Measurements from ENCODE around the gene FRMD4A.

DNA sequence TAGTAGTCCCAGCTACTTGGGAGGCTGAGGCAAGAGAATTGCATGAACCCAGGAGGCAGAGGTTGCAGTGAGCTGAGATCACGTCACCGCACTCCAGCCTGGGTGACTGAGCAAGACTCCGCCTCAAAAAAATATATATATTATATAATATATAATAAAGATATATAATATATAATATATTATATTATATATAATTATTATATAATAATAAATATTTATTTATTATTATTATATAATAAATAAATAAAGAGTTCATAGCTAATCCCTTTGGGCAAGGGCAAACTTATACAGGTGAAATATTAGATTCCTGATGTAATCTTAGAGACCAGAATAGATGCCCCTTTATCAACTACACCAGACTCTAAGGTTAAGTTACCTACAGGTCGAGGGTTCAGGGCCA is 558.7 kb downstream of the FRMD4A start:
- no peak for TF ChIP-seq CTCF (IDR thresholded peaks at IDR 0.05)
- no peak for TF ChIP-seq POLR2A (IDR thresholded peaks at IDR 0.05)

Data from heart left ventricle (tissue), 13 donors.